ENCODE data around the gene TEX11.
"Not testable (repeated sequence)": the region's sequence is repeated elsewhere in the genome, so short reads cannot be mapped to it uniquely, and the experiment has no call there.

TEX11 gene

DNA sequence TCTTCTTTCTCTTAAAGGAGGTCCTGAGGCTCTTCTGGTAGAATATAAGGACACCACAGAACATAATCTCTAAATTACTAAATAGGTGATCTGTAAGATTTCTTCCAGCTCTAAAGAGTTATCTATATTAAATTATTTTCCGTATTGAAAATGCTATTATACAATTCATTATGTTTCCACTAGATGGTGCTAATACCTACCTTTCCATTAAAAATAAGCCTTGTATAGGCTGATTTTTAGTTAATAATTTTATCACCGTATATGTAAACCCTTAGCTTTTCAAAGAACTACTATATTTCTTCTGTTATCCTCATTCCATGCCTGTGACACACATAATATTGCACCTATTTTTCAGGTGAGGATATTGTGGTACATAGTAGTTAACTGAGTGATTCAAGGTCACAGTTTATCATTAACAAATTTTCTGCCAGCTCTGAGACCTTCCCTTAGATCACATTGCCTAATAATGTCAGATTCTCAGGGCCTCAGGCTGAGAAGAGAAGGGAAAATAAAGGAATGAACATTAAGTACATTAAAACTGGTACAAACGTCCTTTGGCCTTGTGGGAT lies 138.8 kb downstream of the TEX11 start:
- CTCF ChIA-PET: interaction anchor here (0.8 to 2.0 kb wide), 5 partner anchors 11 to 409 kb away, joined by 3 to 20 read pairs (median 3); no protein-coding TSS in a partner anchor
- no peak for DNase-seq (ENCODE audit: low read depth, low spot score)
- TF ChIP-seq, protein P1, sequence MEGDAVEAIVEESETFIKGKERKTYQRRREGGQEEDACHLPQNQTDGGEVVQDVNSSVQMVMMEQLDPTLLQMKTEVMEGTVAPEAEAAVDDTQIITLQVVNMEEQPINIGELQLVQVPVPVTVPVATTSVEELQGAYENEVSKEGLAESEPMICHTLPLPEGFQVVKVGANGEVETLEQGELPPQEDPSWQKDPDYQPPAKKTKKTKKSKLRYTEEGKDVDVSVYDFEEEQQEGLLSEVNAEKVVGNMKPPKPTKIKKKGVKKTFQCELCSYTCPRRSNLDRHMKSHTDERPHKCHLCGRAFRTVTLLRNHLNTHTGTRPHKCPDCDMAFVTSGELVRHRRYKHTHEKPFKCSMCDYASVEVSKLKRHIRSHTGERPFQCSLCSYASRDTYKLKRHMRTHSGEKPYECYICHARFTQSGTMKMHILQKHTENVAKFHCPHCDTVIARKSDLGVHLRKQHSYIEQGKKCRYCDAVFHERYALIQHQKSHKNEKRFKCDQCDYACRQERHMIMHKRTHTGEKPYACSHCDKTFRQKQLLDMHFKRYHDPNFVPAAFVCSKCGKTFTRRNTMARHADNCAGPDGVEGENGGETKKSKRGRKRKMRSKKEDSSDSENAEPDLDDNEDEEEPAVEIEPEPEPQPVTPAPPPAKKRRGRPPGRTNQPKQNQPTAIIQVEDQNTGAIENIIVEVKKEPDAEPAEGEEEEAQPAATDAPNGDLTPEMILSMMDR (IDR thresholded peaks at IDR 0.05; ENCODE audit: insufficient read depth, low read length, missing control alignments): no peak

DNA sequence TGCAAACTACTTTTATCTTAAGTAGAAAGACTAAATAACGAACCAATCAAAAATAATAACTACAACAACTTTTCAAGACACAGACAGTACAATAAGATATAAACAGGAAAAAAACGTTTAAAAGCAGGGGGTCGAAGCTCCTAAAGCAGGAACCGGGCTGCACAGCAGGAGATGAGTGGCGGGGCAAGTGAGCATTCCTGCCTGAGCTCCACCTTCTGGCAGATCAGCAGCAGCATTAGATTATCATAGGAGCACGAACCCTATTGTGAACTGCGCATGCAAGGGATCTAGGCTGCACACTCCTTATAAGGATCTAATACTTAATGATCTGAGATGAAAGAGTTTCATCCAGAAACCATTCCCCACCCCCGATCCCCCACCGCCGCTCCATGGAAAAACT lies 146.2 kb downstream of the TEX11 start:
- TF ChIP-seq, protein P1 (IDR thresholded peaks at IDR 0.05; ENCODE audit: insufficient read depth, low read length, missing control alignments): no peak
- CTCF ChIA-PET: no interaction called here
- H3K4me3 ChIP-seq (ENCODE audit: low read depth, low read length): no peak overlapping the region
- POLR2A ChIA-PET: no interaction called here
- no peak for DNase-seq (ENCODE audit: low read depth, low spot score)

More for the DNA sequence above, 138.8 kb downstream of the TEX11 start:
- no peak overlapping the region for H3K4me3 ChIP-seq (ENCODE audit: low read depth, low read length)
- POLR2A ChIA-PET: no interaction called here

DNA sequence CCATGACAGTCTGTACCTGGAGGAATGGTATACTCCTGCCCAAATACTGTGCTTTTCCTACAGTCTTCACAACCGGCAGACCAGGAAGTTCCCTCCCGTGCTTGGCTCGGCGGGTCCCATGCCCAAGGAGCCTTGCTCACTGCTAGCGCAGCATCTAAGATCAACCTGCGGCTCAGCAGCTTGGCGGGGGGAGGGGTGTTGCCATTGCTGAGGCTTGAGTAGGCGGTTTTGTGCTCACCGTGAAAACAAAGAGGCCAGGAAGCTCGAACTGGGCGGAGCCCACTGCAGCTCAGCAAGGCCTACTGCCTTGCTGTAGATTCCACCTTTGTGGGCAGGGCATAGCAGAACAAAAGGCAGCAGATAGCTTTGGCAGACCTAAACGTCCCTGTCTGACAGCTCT lies 152.7 kb downstream of the TEX11 start:
- TF ChIP-seq, protein P1 (IDR thresholded peaks at IDR 0.05; ENCODE audit: insufficient read depth, low read length, missing control alignments): no peak
- ChIA-PET POLR2A (no interaction called here), CTCF (no interaction called here)
- no peak overlapping the region for H3K4me3 ChIP-seq (ENCODE audit: low read depth, low read length)
- no peak for DNase-seq (ENCODE audit: low read depth, low spot score)

DNA sequence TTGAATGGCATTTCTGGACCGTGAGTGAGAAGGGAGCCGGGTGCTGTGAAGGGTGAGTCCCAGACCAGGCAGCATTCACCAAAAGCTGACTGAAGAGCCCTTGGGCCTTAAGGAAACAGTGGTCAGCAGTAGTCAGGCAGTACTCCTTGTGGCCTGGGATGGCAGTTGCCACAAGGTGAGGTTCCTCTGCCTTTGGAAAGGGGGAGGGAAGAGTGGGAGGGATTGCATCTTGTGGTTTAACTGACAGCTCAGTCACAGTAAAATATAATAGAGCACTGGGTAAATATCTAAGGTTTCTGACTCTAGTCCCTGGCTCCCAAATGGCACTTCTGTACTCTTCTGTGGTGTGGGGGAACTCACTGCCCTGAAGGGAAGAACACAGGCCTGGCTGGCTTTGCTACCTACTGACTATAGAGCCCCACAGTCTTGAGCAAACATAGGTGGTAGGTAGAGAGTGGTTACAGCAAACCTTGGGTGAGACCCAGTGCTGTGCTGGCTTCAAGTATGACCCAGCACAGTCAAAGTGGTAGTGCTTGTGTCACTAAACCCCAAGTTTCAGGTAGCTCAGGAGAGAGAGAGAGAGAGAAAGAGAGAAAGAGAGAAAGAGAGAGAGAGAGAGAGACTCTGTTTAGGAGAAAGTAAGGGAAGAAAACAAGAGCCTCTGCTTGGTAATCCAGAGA lies 154.2 kb downstream of the TEX11 start:
- ChIA-PET POLR2A (no interaction called here), CTCF (no interaction called here)
- H3K4me3 ChIP-seq (ENCODE audit: low read depth, low read length): no peak overlapping the region
- no peak for DNase-seq (ENCODE audit: low read depth, low spot score)
- TF ChIP-seq, protein P1 (IDR thresholded peaks at IDR 0.05; ENCODE audit: insufficient read depth, low read length, missing control alignments): no peak

DNA sequence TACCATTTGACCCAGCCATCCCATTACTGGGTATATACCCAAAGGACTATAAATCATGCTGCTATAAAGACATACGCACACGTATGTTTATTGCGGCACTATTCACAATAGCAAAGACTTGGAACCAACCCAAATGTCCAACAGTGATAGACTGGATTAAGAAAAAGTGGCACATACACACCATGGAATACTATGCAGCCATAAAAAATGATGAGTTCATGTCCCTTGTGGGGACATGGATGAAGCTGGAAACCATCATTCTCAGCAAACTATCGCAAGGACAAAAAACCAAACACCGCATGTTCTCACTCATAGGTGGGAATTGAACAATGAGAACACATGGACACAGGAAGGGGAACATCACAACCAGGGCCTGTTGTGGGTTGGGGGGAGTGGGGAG lies 174.7 kb downstream of the TEX11 start:
- H3K4me3 ChIP-seq (ENCODE audit: low read depth, low read length); POLR2A ChIA-PET; DNase-seq (ENCODE audit: low read depth, low spot score); CTCF ChIA-PET: not testable (repeated sequence)

DNA sequence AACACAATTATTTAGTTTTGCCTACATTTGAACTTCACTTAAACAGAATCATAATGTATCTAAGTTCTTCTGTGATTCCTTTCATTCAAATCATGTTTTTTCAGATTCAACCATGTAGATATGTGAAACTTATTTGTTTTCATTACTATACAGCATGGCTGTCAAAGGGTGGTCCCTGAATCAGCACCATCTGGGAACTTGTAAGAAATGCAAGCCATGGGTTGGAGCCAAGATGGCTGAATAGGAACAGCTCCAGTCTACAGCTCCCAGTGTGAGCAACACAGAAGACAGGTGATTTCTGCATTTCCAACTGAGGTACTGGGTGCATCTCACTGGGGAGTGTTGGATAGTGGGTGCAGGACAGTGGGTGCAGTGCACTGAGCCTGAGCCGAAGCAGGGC lies 180.6 kb downstream of the TEX11 start:
- POLR2A ChIA-PET; CTCF ChIA-PET; DNase-seq (ENCODE audit: low read depth, low spot score); H3K4me3 ChIP-seq (ENCODE audit: low read depth, low read length): not testable (repeated sequence)

DNA sequence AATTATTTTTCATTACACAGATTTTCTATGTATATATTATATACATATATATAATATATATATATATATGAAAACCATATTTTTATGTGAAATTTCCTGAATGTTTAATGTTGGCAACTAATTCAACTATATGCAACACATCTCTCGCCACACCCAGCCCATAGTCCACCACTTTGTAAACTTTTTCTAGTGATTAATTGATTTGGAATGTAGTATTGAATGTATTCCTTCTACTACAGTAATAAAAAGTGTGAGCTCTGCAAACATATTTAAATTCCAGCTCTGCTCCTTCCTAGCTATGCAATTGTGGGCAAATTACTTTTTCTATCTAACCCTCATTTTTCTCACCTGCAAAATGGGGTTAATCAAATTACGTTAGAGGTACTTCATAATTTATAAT lies 187.8 kb downstream of the TEX11 start:
- ChIA-PET CTCF (no interaction called here), POLR2A (no interaction called here)
- no peak for DNase-seq (ENCODE audit: low read depth, low spot score)
- TF ChIP-seq, protein P1 (IDR thresholded peaks at IDR 0.05; ENCODE audit: insufficient read depth, low read length, missing control alignments): no peak
- no peak overlapping the region for H3K4me3 ChIP-seq (ENCODE audit: low read depth, low read length)

DNA sequence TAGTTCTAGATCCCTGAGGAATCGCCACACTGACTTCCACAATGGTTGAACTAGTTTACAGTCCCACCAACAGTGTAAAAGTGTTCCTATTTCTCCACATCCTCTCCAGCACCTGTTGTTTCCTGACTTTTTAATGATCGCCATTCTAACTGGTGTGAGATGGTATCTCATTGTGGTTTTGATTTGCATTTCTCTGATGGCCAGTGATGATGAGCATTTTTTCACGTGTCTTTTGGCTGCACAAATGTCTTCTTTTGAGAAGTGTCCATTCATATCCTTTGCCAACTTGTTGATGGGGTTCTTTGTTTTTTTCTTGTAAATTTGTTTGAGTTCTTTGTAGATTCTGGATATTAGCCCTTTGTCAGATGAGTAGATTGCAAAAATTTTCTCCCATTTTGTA lies 197.2 kb downstream of the TEX11 start:
- POLR2A ChIA-PET; H3K4me3 ChIP-seq (ENCODE audit: low read depth, low read length); DNase-seq (ENCODE audit: low read depth, low spot score); CTCF ChIA-PET: not testable (repeated sequence)
